GM12801 (cell line): ENCODE data around the gene PTGIS.

Experiments
- TF ChIP-seq, protein P1 (sequence below): IDR thresholded peaks from one replicate; pipeline ENCODE4 v1.5.1; 2011; ENCODE audit warnings: control low read depth; ENCODE audit not compliant: insufficient read length; ENCODE audit errors: extremely low read depth

The PTGIS gene

DNA sequence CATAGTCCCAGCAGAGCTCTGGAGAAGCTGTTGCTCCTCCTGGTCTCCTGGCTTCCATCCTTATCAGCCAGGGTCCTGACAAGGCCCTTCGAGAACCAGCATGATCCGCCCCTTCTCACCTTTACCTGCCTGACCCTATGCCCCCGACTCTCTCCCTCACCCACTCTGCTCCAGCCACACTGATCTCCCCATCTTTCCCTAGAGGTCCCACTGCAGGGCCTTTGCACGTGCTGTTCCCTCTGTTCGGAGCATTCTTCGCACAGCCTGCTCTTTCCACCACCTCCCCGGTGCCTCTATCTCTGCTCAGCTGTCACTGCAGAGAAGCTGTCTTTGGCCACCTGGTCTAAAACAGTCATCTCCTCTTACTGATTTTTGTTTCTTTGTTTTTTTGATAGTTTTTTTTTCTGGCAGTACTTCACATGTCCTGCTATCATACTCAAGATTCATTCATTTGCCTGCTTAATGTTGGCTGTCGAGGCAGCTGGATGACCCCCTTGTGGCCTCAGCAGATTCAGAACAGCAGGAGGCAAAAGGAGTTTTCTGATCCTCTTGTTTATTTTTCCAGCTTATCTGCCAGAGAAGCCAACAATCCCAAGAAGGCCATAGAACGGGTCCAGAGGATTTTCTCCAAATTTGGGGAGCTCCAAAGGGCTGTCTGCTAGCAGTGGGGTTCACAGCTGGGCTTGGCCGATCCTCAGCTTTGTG, 1.6 kb upstream of the PTGIS start:
- TF ChIP-seq, protein P1, sequence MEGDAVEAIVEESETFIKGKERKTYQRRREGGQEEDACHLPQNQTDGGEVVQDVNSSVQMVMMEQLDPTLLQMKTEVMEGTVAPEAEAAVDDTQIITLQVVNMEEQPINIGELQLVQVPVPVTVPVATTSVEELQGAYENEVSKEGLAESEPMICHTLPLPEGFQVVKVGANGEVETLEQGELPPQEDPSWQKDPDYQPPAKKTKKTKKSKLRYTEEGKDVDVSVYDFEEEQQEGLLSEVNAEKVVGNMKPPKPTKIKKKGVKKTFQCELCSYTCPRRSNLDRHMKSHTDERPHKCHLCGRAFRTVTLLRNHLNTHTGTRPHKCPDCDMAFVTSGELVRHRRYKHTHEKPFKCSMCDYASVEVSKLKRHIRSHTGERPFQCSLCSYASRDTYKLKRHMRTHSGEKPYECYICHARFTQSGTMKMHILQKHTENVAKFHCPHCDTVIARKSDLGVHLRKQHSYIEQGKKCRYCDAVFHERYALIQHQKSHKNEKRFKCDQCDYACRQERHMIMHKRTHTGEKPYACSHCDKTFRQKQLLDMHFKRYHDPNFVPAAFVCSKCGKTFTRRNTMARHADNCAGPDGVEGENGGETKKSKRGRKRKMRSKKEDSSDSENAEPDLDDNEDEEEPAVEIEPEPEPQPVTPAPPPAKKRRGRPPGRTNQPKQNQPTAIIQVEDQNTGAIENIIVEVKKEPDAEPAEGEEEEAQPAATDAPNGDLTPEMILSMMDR: no peak

DNA sequence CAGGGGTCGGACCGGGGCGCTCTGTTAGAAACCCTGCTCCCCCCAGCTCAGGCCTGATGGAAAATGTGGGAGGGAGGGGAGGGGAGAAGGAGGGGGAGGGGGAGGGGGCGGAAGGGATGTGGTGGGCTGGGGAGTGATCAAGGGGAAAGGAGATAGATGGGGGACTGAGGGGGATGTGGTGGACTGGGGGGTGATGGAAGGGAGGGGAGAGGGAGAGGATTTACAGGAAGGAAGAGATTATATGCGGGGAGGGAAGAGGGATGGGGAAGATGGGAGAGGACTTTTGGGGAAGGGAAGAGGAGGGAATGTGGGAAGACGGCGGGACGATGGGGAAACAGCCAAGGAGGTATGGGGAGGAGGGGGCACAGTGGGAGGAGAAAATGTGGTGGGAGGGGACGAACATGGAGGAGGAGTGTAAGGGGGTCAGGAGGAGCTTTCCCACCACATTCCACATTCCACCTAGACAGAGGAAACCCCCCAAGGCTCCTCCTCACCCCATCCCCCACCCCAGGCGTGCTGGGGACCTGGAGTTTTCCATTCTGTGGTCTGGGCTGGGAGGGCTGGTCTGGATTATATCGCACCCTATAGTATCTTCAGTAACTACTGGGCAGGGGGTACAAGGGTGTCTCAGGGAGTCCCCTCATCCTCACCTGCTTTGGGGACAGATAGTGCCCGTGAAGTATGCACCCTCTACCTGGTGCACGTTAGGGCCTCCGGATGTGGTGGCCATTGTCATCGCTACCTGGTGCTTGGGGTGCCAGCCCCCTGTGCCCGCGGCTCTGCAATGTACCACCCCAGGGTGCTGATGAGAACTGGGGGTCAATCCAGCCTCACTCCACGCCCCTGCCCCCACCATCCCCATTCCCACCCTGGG, 578 bp upstream of the PTGIS start:
- TF ChIP-seq, protein P1: no peak

DNA sequence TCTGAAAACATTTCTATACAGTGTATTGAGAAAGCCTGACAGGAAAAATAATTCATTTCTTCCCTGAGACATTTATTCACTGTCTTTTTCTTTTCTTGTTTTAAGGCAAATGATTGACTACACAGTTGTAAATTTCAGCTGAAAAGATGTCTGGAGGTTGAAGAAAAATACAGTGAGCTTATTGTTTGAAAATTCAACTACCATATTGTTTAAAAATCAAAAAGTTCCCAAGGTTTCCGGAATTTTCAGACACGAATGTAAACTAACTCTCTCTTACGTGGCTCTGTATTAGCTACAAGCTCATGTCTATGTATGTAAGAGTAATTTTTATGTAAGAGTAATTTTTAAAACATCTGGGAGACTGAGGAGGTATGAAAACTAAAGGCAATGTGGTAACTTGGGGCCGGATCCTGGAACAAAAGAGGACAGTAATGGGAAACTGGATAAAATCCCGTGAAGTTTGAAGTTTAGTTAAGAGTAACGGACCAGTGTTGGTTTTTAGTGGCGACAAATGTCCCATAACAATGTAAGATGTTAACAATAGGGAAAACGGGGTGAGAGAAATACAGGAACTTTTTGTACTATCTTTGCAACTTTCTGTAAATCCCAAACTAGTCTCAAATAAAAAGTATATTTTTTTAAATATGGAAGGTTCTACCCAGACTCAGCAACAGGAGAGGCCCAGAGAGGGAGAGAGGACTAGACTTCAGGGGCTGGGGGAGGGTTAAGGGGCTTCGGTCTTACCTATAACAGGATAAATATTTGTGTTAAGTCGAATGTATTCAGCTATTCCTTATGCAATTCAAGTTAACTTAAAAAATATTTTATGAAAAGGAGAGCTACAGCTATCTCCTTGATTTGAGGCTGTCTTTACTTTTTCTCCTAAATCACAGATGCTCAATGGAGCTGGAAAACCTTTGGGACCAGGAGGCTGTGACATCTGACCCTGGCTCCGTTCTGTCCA, 1.3 kb downstream of the PTGIS start:
- TF ChIP-seq, protein P1: no peak

DNA sequence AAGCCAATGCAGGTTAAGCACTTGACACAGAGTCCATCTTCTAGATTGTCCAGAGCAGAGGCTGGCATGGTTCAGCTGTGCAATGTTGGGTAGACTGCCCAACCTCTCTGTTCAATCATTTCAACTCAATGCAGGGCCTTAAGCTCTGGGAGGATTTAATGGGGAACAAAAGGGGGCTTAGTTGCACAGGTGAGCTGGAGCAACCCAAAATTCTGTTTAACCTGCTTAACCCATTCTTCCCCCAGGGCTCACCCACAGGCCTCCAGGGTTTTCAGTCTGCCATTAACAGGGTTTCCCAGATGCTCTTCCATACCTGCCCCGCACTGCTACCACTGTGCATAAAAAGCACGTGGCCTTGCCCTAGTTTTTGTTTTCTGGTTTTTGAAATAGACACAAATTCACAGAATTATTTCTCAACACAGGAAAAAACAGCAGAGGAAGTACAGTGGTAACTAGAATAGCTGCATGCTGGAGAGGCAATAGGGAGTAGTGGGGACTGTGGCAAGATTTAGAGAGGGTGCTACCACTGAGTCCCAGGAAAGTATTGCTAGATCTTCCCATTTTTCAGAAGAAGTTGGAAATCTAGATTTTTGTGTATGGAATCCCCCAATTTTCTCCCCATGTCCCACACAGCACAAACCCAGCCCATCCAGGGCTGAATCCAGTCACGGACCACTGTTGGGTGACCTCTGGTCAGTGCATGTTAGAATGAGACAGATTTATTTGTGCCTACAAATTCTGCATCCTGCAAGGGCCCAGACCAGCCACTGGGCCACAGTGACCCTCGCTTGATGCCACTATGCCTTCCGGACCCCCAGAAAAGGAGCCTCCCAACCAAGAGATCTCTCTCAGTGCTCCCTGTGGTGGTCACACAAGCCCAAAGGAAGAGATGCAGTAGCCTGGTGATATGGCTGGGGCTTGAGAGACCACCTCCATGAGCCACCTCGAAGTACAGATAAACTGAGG, 4.6 kb downstream of the PTGIS start:
- TF ChIP-seq, protein P1: no peak

- TF ChIP-seq, protein P1: no peak
These were observed 5.5 kb downstream of the PTGIS start for GRCh38 chr20:49562311-49563014.

- TF ChIP-seq, protein P1: no peak
These were observed 6.1 kb downstream of the PTGIS start for GRCh38 chr20:49561806-49562205.
